NCI-H146 treated with DMSO at 0.1 percent for 48 hours (cell line): Measurements from ENCODE around the gene PPIL6.

Source experiments
- DNase-seq: peaks from one replicate; lab custom pipeline; 2025; ENCODE audit not compliant: unreplicated experiment; lab: John Stamatoyannopoulos, UW

Gene PPIL6

GRCh38 chr6:109449795-109450673, 9.6 kb upstream of the PPIL6 start:
- no peak for DNase-seq

GRCh38 chr6:109449064-109449794, 8.8 kb upstream of the PPIL6 start:
- DNase-seq = no peak

GRCh38 chr6:109448615-109449014, 8.2 kb upstream of the PPIL6 start:
- DNase-seq = no peak

- DNase-seq = no peak
Observed at GRCh38 chr6:109447878-109448555, 7.6 kb upstream of the PPIL6 start.

GRCh38 chr6:109447087-109447486, 6.7 kb upstream of the PPIL6 start:
- DNase-seq = no peak

GRCh38 chr6:109446541-109446940, 6.1 kb upstream of the PPIL6 start:
- no peak for DNase-seq

- DNase-seq = no peak
Observed at GRCh38 chr6:109446072-109446471, 5.6 kb upstream of the PPIL6 start.

- no peak for DNase-seq
Observed at GRCh38 chr6:109445382-109445781, 5.0 kb upstream of the PPIL6 start.

- DNase-seq = no peak
Observed at GRCh38 chr6:109443425-109443950, 3.1 kb upstream of the PPIL6 start.

- DNase-seq = no peak
Observed at GRCh38 chr6:109442393-109442924, 2.0 kb upstream of the PPIL6 start.

- peak; percentile 55 for DNase-seq
Observed at GRCh38 chr6:109441069-109441816, 815 bp upstream of the PPIL6 start.

- DNase-seq = no peak
Observed at GRCh38 chr6:109436041-109436440, 4.4 kb downstream of the PPIL6 start.

GRCh38 chr6:109434456-109434855, 6.0 kb downstream of the PPIL6 start:
- no peak for DNase-seq

- DNase-seq = no peak
Observed at GRCh38 chr6:109429496-109429895, 10.9 kb downstream of the PPIL6 start.

GRCh38 chr6:109428889-109429477, 11.4 kb downstream of the PPIL6 start:
- DNase-seq = no peak

- no peak for DNase-seq
Observed at GRCh38 chr6:109424946-109425345, 15.5 kb downstream of the PPIL6 start.

- no peak for DNase-seq
Observed at GRCh38 chr6:109421184-109421583, 19.2 kb downstream of the PPIL6 start.

GRCh38 chr6:109420751-109421150, 19.7 kb downstream of the PPIL6 start:
- no peak for DNase-seq

GRCh38 chr6:109417646-109418045, 22.8 kb downstream of the PPIL6 start:
- DNase-seq = no peak

GRCh38 chr6:109411034-109411433, 29.4 kb downstream of the PPIL6 start:
- DNase-seq = no peak
